T-helper 1 cell treated with Interleukin-12 subunit alpha and Interleukin-12 subunit beta and Interleukin-4 antibody, amounts not matched to agents 30 ng/mL and 1 ng/mL, for 36 hours (primary cell): ENCODE data around the gene COL25A1. TPM values are rescaled to one million over a fixed set of nuclear protein-coding genes. Genes with fewer than 3 reads are reported as not detected.

Source experiments
- intact Hi-C: fragments of 100-400 bp; cut with micrococcal nuclease; formaldehyde crosslinking; loops from one replicate; pipeline ENCODE4 v1.15.1; 2024
- total RNA-seq: library from RNA; stranded (reverse); gene quantifications from 2 replicates; pipeline ENCODE4 v1.2.3, GENCODE V29; 2022

The COL25A1 gene
- total RNA-seq, 1 donor from 2014 or later: not detected

DNA sequence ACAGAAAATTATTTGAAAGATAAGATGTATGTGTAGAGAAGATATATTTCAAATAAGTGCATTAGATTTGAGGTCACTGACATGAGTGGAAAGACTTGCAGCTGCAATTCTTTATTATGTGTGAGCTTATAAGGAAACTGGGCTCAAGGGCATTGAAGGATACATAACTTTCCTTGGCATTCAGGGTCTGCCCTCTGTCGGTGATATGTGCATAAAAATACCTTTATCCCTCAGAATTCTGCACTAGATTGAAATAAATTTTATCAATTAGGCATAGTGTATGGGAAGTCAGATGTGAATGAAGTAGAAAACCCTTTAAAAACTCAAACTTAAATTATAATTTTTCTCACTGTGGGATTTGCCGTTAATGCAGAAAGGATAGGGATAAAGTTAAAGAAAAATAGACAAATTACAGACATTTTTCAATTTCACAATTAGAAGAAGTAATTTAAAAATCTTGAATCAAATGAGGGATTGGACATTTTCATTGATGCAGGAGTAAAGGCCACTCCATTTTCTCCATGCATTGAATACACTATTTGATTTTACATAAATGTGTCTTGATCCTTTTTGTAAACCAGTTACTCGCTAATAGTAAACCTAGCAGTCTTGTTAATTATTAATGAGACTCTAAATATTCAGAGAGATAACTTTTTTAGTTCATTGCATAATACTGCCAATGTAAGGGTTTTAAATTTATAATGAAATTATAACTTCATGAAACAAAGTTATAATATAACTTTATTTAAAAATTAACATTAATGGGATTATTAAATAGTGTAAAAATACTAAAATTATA lies 518.6 kb downstream of the COL25A1 start:
- intact Hi-C loops: loop anchor here (1.0 kb wide), 1 partner anchor 766 kb away; no protein-coding TSS in a partner anchor

DNA sequence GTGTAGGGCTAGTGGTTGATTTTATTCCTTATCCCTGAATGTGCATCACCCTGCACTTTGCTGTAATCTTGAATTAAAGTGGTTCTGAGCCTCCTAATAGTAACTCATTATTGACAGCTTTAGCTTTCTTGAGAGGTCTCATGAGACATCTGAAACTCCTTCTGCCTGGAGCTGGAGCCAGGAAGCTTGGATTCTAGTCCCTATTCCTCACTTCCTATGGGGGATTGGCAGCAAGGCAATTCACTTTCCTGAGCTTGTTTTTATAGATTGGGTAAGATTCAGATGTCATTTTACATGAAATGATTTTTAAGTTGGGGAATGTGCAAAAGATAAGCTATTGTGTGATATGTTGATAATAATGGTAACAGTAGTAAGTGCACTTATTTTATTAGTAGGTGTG lies 522.5 kb downstream of the COL25A1 start:
- intact Hi-C loops: no loop called here

DNA sequence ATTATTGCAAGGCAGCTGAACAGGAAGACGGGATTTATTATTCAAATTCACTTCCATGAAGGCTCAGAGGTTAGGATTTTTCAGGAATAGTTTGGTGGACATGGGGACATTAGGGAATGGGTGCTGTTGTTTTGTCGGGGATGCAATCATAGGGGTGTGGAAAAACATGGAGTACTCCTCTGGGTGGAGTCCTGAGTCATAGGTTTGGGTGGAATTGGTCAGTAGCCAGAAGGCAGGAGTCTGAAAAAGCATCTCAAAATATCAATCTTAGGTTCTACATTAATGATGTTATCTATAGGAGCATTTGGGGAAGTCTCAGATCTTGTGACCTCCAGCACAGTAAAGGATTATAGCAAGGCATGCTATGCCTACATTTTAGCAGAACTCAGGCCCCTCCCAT lies 525.1 kb downstream of the COL25A1 start:
- intact Hi-C loops: no loop called here

DNA sequence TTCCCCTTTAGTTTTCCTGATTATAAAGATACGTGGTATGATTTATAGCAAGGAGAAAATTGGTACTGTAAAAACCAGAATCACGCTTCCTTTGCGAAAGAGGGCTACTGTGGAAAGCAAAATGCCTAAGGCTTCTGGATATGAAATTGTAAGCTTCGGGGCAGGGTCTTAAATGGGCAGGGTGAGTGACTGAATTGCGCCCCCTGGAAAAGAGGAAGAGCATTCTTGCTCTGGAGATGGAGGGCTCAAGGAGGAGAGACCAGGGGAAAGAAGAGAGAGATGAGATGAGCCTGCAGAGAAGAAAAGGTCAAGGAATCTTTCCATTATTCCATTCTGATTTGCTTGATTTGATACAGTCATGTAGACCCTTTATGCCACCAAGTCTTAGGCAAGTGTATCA lies 526.5 kb downstream of the COL25A1 start:
- intact Hi-C loops: no loop called here

GRCh38 chr4:108774809-108775530 lies 527.5 kb downstream of the COL25A1 start:
- intact Hi-C loops: no loop called here

GRCh38 chr4:108772402-108772801 lies 530.1 kb downstream of the COL25A1 start:
- intact Hi-C loops: no loop called here

- intact Hi-C loops: no loop called here
These were observed 536.4 kb downstream of the COL25A1 start for GRCh38 chr4:108766058-108766457.

DNA sequence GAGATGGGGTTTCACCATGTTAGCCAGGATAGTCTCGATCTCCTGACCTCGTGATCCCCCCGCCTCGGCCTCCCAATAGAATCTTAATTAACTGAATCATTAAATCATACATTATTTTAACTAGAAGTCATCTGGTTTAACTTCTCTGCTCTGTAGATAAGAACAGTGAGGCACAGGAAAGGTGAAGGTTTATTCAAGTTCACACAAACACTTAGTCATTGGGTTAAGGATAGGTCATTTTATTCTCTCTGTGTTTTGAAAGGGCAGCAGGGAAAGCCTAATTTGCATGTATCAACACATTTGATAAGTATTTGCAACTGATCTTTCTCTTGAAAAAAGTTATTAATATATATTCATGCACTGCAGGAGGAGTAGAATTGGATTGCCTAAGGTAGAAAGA lies 538.5 kb downstream of the COL25A1 start:
- intact Hi-C loops: no loop called here

DNA sequence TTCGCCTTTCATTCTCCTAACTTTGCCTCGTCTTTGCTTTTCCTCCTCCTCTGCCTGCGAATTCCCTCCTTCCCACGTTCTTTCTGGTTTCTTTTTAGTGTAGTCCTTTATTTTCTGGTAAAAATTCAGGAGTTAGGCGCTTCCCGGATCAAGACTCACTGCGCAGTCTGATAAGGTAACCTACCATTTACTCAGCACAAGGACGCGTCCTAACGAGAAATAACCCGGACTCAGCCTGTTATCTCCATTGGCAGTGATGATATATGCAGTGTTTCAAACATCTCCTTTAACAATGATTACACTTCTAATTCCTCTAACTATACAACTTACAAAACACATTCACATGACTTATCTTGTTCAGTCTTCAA lies 539.2 kb downstream of the COL25A1 start:
- intact Hi-C loops: no loop called here

DNA sequence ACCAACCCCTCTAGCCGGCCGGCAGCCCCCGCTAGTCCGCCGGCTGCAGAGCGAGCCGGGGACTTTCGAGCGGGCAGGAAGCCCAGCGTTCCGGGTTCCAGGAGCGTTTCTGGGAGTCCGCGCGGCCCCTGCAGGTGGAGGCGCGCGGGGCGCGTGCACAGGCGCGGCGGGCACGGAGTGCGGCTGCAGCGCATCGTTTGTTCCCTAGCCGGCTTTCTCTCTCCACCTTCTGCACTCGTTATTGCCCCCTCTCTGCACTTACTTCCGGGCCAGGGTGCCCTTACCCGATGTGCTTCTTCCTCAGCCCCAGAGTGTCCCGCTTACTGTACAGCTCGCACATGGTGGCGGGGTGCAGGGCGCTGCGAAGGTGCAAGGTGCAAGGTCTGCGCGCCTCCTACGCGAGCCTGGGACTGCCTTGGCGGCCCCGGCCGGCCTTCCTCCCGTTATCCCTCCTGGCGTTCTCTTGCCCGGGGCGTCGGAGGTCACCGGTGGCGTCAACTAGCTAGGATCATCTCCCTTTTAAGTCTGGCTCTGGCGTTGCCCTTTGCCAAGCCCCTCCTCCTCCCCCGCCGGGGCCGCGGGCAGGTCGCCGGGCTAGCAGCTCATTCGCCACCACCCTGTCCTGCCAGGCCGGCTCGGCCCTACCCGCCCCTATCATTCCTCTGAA lies 539.8 kb downstream of the COL25A1 start, which contains the start of gene ETNPPL:
ETNPPL (minus strand) TSS at position 495 of the 667 bp plus-strand sequence; CDS start at position 340, 155 bp downstream.
- intact Hi-C loops: no loop called here

Other genes starting within 250 kb of the COL25A1 start
- gene SEC24B, start 131.2 kb upstream of the COL25A1 start, total RNA-seq: 29.9 and 30.3 TPM in 2 replicates